Cardiac fibroblast (primary cell): ENCODE data around the gene MANEAL.

Source experiments
- DNase-seq, 2 donors: peaks; one replicate each; pipeline versions ENCODE4 v3.0.0 to v3.0.0-alpha.2; 2010; ENCODE audit warnings: low read depth in 2 of 2
- H3K4me3 ChIP-seq, 2 donors: replicated peaks in 1 of 2; 1 replicate in 1 of 2; 2 replicates in 1 of 2; pipeline ENCODE4 v1.5.1; 2011; ENCODE audit warnings: low read depth in 2 of 2, low read length in 2 of 2, mild to moderate bottlenecking in 2 of 2, moderate library complexity in 1 of 2
- CTCF ChIP-seq: IDR thresholded peaks from one replicate; pipeline ENCODE4 v1.5.1; 2011; ENCODE audit warnings: low read depth, mild to moderate bottlenecking, low read length, inconsistent platforms

Gene MANEAL

GRCh38 chr1:37755290-37755689 lies 38.4 kb upstream of the MANEAL start:
- no peak for DNase-seq
- TF ChIP-seq CTCF: no peak

GRCh38 chr1:37755951-37756560 lies 37.6 kb upstream of the MANEAL start:
- no peak overlapping the region for H3K4me3 ChIP-seq
- DNase-seq: no peak
- TF ChIP-seq CTCF: no peak

More at GRCh38 chr1:37755290-37755689, 38.4 kb upstream of the MANEAL start:
- H3K4me3 ChIP-seq: no peak overlapping the region

GRCh38 chr1:37759451-37759850 lies 34.2 kb upstream of the MANEAL start:
- no peak overlapping the region for H3K4me3 ChIP-seq
- no peak for DNase-seq
- TF ChIP-seq CTCF: no peak

GRCh38 chr1:37761416-37762095 lies 32.1 kb upstream of the MANEAL start:
- TF ChIP-seq CTCF: no peak
- DNase-seq: no peak
- no peak overlapping the region for H3K4me3 ChIP-seq

GRCh38 chr1:37762516-37762915 lies 31.1 kb upstream of the MANEAL start:
- no peak for TF ChIP-seq CTCF
- DNase-seq: no peak
- no peak overlapping the region for H3K4me3 ChIP-seq

- H3K4me3 ChIP-seq: no peak overlapping the region
- no peak for DNase-seq
- no peak for TF ChIP-seq CTCF
Observed at GRCh38 chr1:37763791-37764413, 29.7 kb upstream of the MANEAL start.
